ENCODE data around the gene TSKS.

Gene TSKS

GRCh38 chr19:49710372-49710951 lies 52.6 kb downstream of the TSKS start:
- DNase-seq = no peak

DNA sequence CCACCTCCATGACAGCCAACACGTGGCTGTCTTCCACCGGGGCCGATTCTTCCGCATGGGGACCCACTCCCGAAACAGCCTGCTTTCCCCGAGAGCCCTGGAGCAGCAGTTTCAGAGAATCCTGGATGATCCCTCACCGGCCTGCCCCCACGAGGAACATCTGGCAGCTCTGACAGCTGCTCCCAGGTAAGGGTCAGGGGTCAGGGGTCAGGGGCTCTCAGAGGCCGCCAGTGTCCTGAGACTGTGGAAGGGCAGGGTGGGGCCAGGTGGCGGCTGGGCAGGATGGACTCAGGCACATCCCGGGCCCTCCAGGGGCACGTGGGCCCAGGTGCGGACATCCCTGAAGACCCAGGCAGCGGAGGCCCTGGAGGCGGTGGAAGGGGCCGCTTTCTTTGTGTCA lies 57.2 kb downstream of the TSKS start:
- no peak for DNase-seq

GRCh38 chr19:49704888-49705642 lies 58.0 kb downstream of the TSKS start:
- DNase-seq = no peak

GRCh38 chr19:49701271-49701786 lies 61.8 kb downstream of the TSKS start:
- no peak for DNase-seq

GRCh38 chr19:49700563-49700962 lies 62.5 kb downstream of the TSKS start:
- no peak for DNase-seq

- no peak for DNase-seq
Measured at GRCh38 chr19:49699364-49699763, 63.7 kb downstream of the TSKS start.

DNA sequence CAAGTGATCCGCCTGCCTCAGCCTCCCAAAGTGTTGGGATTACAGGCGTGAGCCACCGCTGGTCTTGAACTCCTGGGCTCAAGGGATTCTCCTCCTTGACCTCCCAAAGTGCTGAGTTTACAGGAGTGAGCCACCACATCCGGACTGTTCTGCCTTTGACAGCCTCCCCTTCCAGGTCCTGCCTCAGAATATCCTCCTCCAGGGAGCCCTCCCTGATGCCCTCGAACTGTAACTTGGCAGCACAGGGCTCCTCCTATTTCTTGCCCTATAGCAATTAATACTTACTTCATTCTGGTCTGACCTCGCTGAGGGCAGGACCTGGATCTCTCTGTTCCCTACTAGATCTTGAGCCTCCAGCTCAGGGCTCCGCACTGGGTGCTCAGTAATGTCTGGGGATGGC lies 66.2 kb downstream of the TSKS start:
- DNase-seq = no peak

DNA sequence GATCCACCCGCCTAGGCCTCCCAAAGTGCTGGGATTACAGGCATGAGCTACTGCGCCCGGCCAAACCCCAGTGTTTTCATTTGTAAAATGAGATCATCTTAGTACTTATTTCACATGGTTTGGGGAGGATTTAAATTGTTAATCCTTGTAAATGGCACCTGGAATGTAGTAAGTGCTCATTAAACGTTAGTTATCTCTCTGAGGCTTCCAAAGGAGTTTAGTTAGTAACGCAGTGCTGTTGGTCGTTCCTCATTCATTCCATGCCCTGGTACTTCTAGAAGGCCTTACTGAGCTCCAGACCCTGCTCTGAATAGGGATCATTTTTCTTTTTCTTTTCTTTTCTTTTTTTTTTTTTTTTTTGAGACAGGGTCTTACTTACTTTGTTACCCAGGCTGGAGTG lies 67.0 kb downstream of the TSKS start:
- no peak for DNase-seq

DNA sequence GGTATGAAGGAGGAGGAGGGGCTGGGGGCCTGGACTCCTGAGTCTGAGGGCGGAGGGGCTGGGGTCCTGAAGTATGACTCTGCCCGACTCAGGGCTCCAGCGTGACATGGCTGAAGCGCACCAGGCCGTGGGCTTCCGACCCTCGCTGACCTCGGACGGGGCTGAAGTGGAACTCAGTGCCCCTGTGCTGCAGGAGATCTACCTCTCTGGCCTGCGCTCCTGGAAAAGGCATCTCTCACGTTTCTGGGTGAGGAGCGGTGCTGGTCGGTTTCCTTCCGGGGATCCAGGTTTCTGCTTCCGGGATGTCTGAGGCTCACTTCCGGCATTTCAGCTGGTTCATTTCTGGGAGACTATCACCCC lies 71.0 kb downstream of the TSKS start:
- no peak for DNase-seq

- DNase-seq = peak; percentile 61
Measured at GRCh38 chr19:49691243-49692146, 71.6 kb downstream of the TSKS start.

DNA sequence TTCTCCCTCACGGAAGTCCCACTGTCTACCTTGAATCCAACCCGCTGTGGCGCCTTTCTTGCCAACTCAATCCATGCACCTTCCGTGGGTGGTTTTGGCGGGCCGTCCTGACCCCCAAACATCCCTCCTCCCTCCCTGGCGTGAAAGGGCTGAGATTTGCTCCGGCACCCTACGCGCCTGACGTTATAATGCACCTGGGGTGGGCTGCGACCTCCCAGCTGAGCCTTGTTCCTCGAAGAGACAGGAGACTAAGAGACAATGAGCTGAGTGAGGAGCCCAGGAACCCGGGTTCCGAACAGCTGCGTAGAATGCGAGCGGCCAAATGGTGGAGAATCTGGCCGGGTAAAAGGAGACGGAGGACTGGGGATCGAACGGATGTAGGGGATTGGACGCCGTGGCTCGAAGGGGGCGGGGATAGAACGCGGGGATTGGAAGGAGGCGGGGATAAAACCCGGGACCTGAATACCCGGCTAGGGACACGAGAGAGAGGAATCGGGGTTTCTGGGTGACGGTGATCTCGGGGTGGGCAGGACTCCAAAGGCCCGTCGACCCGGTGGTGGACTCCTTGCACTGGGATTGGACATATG lies 72.4 kb downstream of the TSKS start, which contains the start of gene CPT1C:
Gene CPT1C, plus strand, starts transcription at position 461 of the 587 bp plus-strand sequence. CDS start 1,137 bp downstream, outside the sequence.
- DNase-seq = peak; percentile 69

- DNase-seq = no peak
Measured at GRCh38 chr19:49690079-49690655, 72.9 kb downstream of the TSKS start.

Data from NCI-H2029 (cell line).